ENCODE measurements around the gene VDR. TPM values are rescaled to one million over a fixed set of nuclear protein-coding genes. Genes with fewer than 3 reads are reported as not detected.

VDR gene
- polyA plus RNA-seq, 1 donor (not counting 4 experiments of a cell fraction or from before 2014, with no cell fraction given), result 43.3 TPM

GRCh38 chr12:47947341-47947740, 42.5 kb upstream of the VDR start:
- dilution Hi-C loops (cut with MboI; ENCODE audit: extremely low pct_ligation_motif_present, low sequenced_read_pairs), result no loop called here
- Histone ChIP-seq H3K9ac (ENCODE audit: control insufficient read depth, extremely low read depth, insufficient read depth, low read length) (peak overlapping the region; percentile 61), H2AFZ (ENCODE audit: control insufficient read depth, low read length) (peak overlapping the region; percentile 56), H4K20me1 (ENCODE audit: control insufficient read depth, extremely low read depth, insufficient read depth, low read length) (no peaks in the 10 kb centered on the region), H3K27ac (ENCODE audit: control insufficient read depth, insufficient read depth, low read length) (peak overlapping the region; percentile 45), H3K9me3 (ENCODE audit: control insufficient read depth, low read depth, low read length) (no peaks in the 10 kb centered on the region), H3K79me2 (ENCODE audit: control insufficient read depth, insufficient read depth, low read length) (no peaks in the 10 kb centered on the region), H3K27me3 (ENCODE audit: control insufficient read depth, extremely low read depth, insufficient read depth, low read length) (no peaks in the 10 kb centered on the region), H3K4me2 (ENCODE audit: control insufficient read depth, extremely low read depth, insufficient read depth, low read depth, low read length) (peak overlapping the region; percentile 58), H3K9me1 (ENCODE audit: control insufficient read depth, extremely low read depth, insufficient read depth, low read length) (no peaks in the 10 kb centered on the region), H3K4me3 (ENCODE audit: control insufficient read depth in 2 of 3, extremely low read depth in 1 of 3, insufficient read depth in 2 of 3, low read depth in 1 of 3, low read length in 3 of 3) (no peak overlapping the region), H3K36me3 (ENCODE audit: control insufficient read depth in 2 of 2, extremely low read depth in 1 of 2, insufficient read depth in 2 of 2, low read length in 2 of 2) (no peaks in the 10 kb centered on the region), H3K4me1 (ENCODE audit: control insufficient read depth, extremely low read depth, insufficient read depth, low read length) (peaks cover 71% of the 10 kb centered on the region)
- FAIRE-seq (no peak), DNase-seq (ENCODE audit: low read depth, low spot score) (no peak)
- TF ChIP-seq CTCF (optimal IDR thresholded peaks at IDR 0.05 in 1 of 3, IDR thresholded peaks at IDR 0.05 in 1 of 3, conservative IDR thresholded peaks at IDR 0.05 in 1 of 3; ENCODE audit: extremely low read depth in 1 of 3, insufficient read depth in 2 of 3, low read length in 3 of 3) (no peak), EZH2 (IDR thresholded peaks at IDR 0.05; ENCODE audit: low read length) (no peak)

- H3K4me1 ChIP-seq (ENCODE audit: control insufficient read depth, extremely low read depth, insufficient read depth, low read length), result peaks cover 65% of the 10 kb centered on the region
- no peaks in the 10 kb centered on the region for H3K27me3 ChIP-seq (ENCODE audit: control insufficient read depth, extremely low read depth, insufficient read depth, low read length)
- peak overlapping the region; percentile 80 for H2AFZ ChIP-seq (ENCODE audit: control insufficient read depth, low read length)
- FAIRE-seq, result peak; percentile 71
- TF ChIP-seq EZH2 (IDR thresholded peaks at IDR 0.05; ENCODE audit: low read length) (no peak), CTCF (optimal IDR thresholded peaks at IDR 0.05 in 1 of 3, IDR thresholded peaks at IDR 0.05 in 1 of 3, conservative IDR thresholded peaks at IDR 0.05 in 1 of 3; ENCODE audit: extremely low read depth in 1 of 3, insufficient read depth in 2 of 3, low read length in 3 of 3) (no peak)
- dilution Hi-C loops (cut with MboI; ENCODE audit: extremely low pct_ligation_motif_present, low sequenced_read_pairs), result no loop called here
- DNase-seq (ENCODE audit: low read depth, low spot score), result no peak
- peak overlapping the region in 1 of 3 experiments; percentile 16 for H3K4me3 ChIP-seq (ENCODE audit: control insufficient read depth in 2 of 3, extremely low read depth in 1 of 3, insufficient read depth in 2 of 3, low read depth in 1 of 3, low read length in 3 of 3)
- no peaks in the 10 kb centered on the region for H3K9me1 ChIP-seq (ENCODE audit: control insufficient read depth, extremely low read depth, insufficient read depth, low read length)
- no peaks in the 10 kb centered on the region for H3K79me2 ChIP-seq (ENCODE audit: control insufficient read depth, insufficient read depth, low read length)
- no peaks in the 10 kb centered on the region for H3K9me3 ChIP-seq (ENCODE audit: control insufficient read depth, low read depth, low read length)
- H3K36me3 ChIP-seq (ENCODE audit: control insufficient read depth in 2 of 2, extremely low read depth in 1 of 2, insufficient read depth in 2 of 2, low read length in 2 of 2), result no peaks in the 10 kb centered on the region
- peak overlapping the region; percentile 61 for H3K9ac ChIP-seq (ENCODE audit: control insufficient read depth, extremely low read depth, insufficient read depth, low read length)
- peak overlapping the region; percentile 58 for H3K4me2 ChIP-seq (ENCODE audit: control insufficient read depth, extremely low read depth, insufficient read depth, low read depth, low read length)
- H4K20me1 ChIP-seq (ENCODE audit: control insufficient read depth, extremely low read depth, insufficient read depth, low read length), result no peaks in the 10 kb centered on the region
- H3K27ac ChIP-seq (ENCODE audit: control insufficient read depth, insufficient read depth, low read length), result peak overlapping the region; percentile 45
These were observed 41.9 kb upstream of the VDR start for GRCh38 chr12:47946413-47947323.
